Neuronal stem cell (in vitro differentiated cells): Measurements from ENCODE around the gene TEX13B.

ENCODE experiments used
- DNase-seq: peaks from one replicate; pipeline ENCODE4 v3.0.0-alpha.2; 2013; ENCODE audit warnings: low spot score
- H2AFZ ChIP-seq: one replicate; pipeline ENCODE4 v1.6.1; 2013; ENCODE audit warnings: mild to moderate bottlenecking, low read length, inconsistent platforms
- H2AK5ac ChIP-seq: 2 replicates; pipeline ENCODE4 v1.6.1; 2013; ENCODE audit warnings: low read depth, mild to moderate bottlenecking, inconsistent platforms, low read length, moderate library complexity, mixed read lengths
- H2BK120ac ChIP-seq: 2 replicates; pipeline ENCODE4 v1.6.1; 2013; ENCODE audit warnings: low read depth, mild to moderate bottlenecking, inconsistent platforms, low read length, moderate library complexity, mixed read lengths
- H2BK12ac ChIP-seq: one replicate; pipeline ENCODE4 v1.6.1; 2013; ENCODE audit warnings: low read length, inconsistent platforms
- H2BK15ac ChIP-seq: 2 replicates; pipeline ENCODE4 v1.6.1; 2013; ENCODE audit warnings: mild to moderate bottlenecking, low read length, inconsistent platforms, mixed read lengths
- H2BK5ac ChIP-seq: one replicate; pipeline ENCODE4 v1.6.1; 2013; ENCODE audit warnings: inconsistent platforms, mild to moderate bottlenecking, low read length, moderate library complexity
- H3K14ac ChIP-seq: one replicate; pipeline ENCODE4 v1.6.1; 2013; ENCODE audit warnings: low read length, inconsistent platforms
- H3K18ac ChIP-seq: 2 replicates; pipeline ENCODE4 v1.6.1; 2013; ENCODE audit warnings: low read length, inconsistent platforms
- H3K23ac ChIP-seq: 2 replicates; pipeline ENCODE4 v1.6.1; 2013; ENCODE audit warnings: low read depth, mild to moderate bottlenecking, mixed read lengths, low read length, inconsistent platforms; ENCODE audit not compliant: poor library complexity
- H3K27ac ChIP-seq: replicated peaks from 3 replicates; pipeline ENCODE4 v1.5.1; 2013; ENCODE audit warnings: low read length, inconsistent platforms
- H3K27me3 ChIP-seq, 3 experiments: 2 replicates each; pipeline ENCODE4 v1.6.1; 2013; ENCODE audit warnings: low read length in 3 of 3, mild to moderate bottlenecking in 2 of 3, inconsistent platforms in 1 of 3, low read depth in 1 of 3, mixed read lengths in 1 of 3, moderate library complexity in 1 of 3; ENCODE audit not compliant: control insufficient read depth in 3 of 3, insufficient read depth in 3 of 3
- H3K36me3 ChIP-seq, 2 donors: replicated peaks in 1 of 2; 2 replicates each; pipeline ENCODE4 v1.6.1; 2013; ENCODE audit warnings: low read length in 2 of 2; ENCODE audit not compliant: control insufficient read depth in 2 of 2, insufficient read depth in 2 of 2
- H3K4ac ChIP-seq: 2 replicates; pipeline ENCODE4 v1.6.1; 2013; ENCODE audit warnings: inconsistent platforms, mild to moderate bottlenecking, low read length, moderate library complexity
- H3K4me1 ChIP-seq, 2 donors: 1 replicate in 1 of 2; 2 replicates in 1 of 2; pipeline ENCODE4 v1.6.1; 2013; ENCODE audit warnings: low read length in 2 of 2, low read depth in 1 of 2; ENCODE audit not compliant: control insufficient read depth in 2 of 2, insufficient read depth in 1 of 2
- H3K4me2 ChIP-seq: one replicate; pipeline ENCODE4 v1.6.1; 2013; ENCODE audit warnings: mild to moderate bottlenecking, low read length, inconsistent platforms; ENCODE audit not compliant: insufficient read depth, poor library complexity, severe bottlenecking
- H3K4me3 ChIP-seq, 2 donors: 2 replicates each; pipeline ENCODE4 v1.5.1; 2013; ENCODE audit warnings: low read length in 2 of 2, mild to moderate bottlenecking in 2 of 2, inconsistent platforms in 1 of 2, moderate library complexity in 1 of 2
- H3K79me1 ChIP-seq: one replicate; pipeline ENCODE4 v1.6.1; 2013; ENCODE audit warnings: low read depth, mild to moderate bottlenecking, inconsistent platforms, low read length, moderate library complexity
- H3K9ac ChIP-seq: one replicate; pipeline ENCODE4 v1.6.1; 2013; ENCODE audit warnings: mild to moderate bottlenecking, low read depth, low read length, inconsistent platforms; ENCODE audit not compliant: poor library complexity
- H3K9me3 ChIP-seq, 2 donors: replicated peaks in 1 of 2; 2 replicates each; pipeline versions ENCODE3 to v1.6.1; 2013; ENCODE audit warnings: low read length in 2 of 2, mild to moderate bottlenecking in 2 of 2, inconsistent platforms in 1 of 2, low read depth in 1 of 2, mixed read lengths in 1 of 2, moderate library complexity in 1 of 2; ENCODE audit not compliant: control insufficient read depth in 2 of 2, insufficient read depth in 1 of 2
- H4K8ac ChIP-seq: one replicate; pipeline ENCODE4 v1.6.1; 2013; ENCODE audit warnings: low read depth, mild to moderate bottlenecking, inconsistent platforms, low read length, moderate library complexity
- H4K91ac ChIP-seq: one replicate; pipeline ENCODE4 v1.6.1; 2013; ENCODE audit warnings: low read length, low read depth, mild to moderate bottlenecking, inconsistent platforms; ENCODE audit not compliant: poor library complexity
- WGBS, 2 donors: extraction: QIAGEN DNeasy Blood & Tissue Kit; methylation state at CpG; one replicate each; pipeline ENCODE4 v1.1.7; 2013; ENCODE audit warnings: missing lambda C conversion rate in 2 of 2, mixed read lengths in 1 of 2; ENCODE audit not compliant: insufficient read length in 2 of 2, insufficient replicate concordance in 1 of 2; ENCODE audit errors: extremely low coverage in 2 of 2; 5-methylcytosine and 5-hydroxymethylcytosine counted together

TEX13B gene

GRCh38 chrX:107934262-107934661 lies 47.9 kb downstream of the TEX13B start:
- no peak overlapping the region for H3K4me3 ChIP-seq
- no peak for DNase-seq
- H3K23ac ChIP-seq: no peak overlapping the region
- H2BK12ac ChIP-seq: no peak overlapping the region
- H2BK120ac ChIP-seq: no peak overlapping the region
- H2AK5ac ChIP-seq: no peak overlapping the region
- peaks cover 0 to 10% (median 3%) of the 10 kb centered on the region in 3 experiments for H3K27me3 ChIP-seq
- WGBS, 2 donors: no CpG with 5 or more reads among the region's 1 CpG
- H3K18ac ChIP-seq: no peak overlapping the region
- no peaks in the 10 kb centered on the region for H3K79me1 ChIP-seq
- H3K4me2 ChIP-seq: no peak overlapping the region
- no peak overlapping the region for H3K27ac ChIP-seq
- H2BK15ac ChIP-seq: no peak overlapping the region
- H3K9ac ChIP-seq: no peak overlapping the region
- H3K9me3 ChIP-seq: no peaks in the 10 kb centered on the region
- no peak overlapping the region for H4K91ac ChIP-seq
- no peak overlapping the region for H2AFZ ChIP-seq
- H3K14ac ChIP-seq: no peak overlapping the region
- no peak overlapping the region for H3K4ac ChIP-seq
- no peak overlapping the region for H2BK5ac ChIP-seq
- no peaks in the 10 kb centered on the region for H3K36me3 ChIP-seq
- no peak overlapping the region for H4K8ac ChIP-seq
- H3K4me1 ChIP-seq: no peaks in the 10 kb centered on the region
